K562 (cell line): ENCODE data around the gene CNTROB. TPM values are rescaled to one million over a fixed set of nuclear protein-coding genes. Genes with fewer than 3 reads are reported as not detected.

Source experiments
- CBX2 ChIP-seq: fragments of 200-600 bp; sonication (generic); IDR thresholded peaks from one replicate; pipeline ENCODE4 v1.6.1; 2012; ENCODE audit warnings: mild to moderate bottlenecking, low read length, inconsistent platforms; ENCODE audit not compliant: insufficient read depth, poor library complexity, severe bottlenecking
- JUND ChIP-seq, 2 experiments: IDR thresholded peaks; 2 replicates in 1 of 2; 3 replicates in 1 of 2; pipeline ENCODE4 v1.6.1; 2011; ENCODE audit warnings: borderline replicate concordance in 2 of 2, low read depth in 2 of 2, low read length in 2 of 2, improper control_type of control experiment in 1 of 2, missing biosample characterization in 1 of 2, missing genetic modification characterization in 1 of 2, missing genetic modification reagents in 1 of 2
- KDM4B ChIP-seq, 2 experiments: fragments of 450-650 bp in 1 of 2; sonication (generic) in 1 of 2; IDR thresholded peaks; 2 replicates each; pipeline ENCODE4 v1.6.1; 2016 to 2017; ENCODE audit warnings: borderline replicate concordance in 2 of 2, antibody characterized with exemption in 1 of 2, low read depth in 1 of 2, mild to moderate bottlenecking in 1 of 2
- NR1H2 ChIP-seq: sonication (generic); formaldehyde crosslinking; IDR thresholded peaks from 2 replicates; pipeline ENCODE4 v1.4.0; 2020; ENCODE audit warnings: mild to moderate bottlenecking, missing genetic modification reagents
- RFX5 ChIP-seq: IDR thresholded peaks from 2 replicates; pipeline ENCODE4 v1.6.1; 2011; ENCODE audit warnings: low read depth, mild to moderate bottlenecking, improper control_type of control experiment, low read length
- ZNF165 ChIP-seq: fragments of 250-450 bp; sonication (Bioruptor Pico); IDR thresholded peaks from 2 replicates; pipeline ENCODE4 v1.4.0; 2020; ENCODE audit warnings: borderline replicate concordance
- polyA plus RNA-seq, 8 experiments: library from polyadenylated mRNA; depleted of rRNA in 4 of 8; stranded (reverse) in 5 of 8; unstranded in 3 of 8; fragments of >200 nt; fragmentation: Nextera tagmentation in 2 of 8; fragmentation: Illumina TruSeq in 1 of 8; extraction: Ambion mirVana in 2 of 8; extraction: Trizol in 1 of 8; gene quantifications; 2 replicates each; pipeline versions ENCODE4 v1.2.1 to v1.2.3, GENCODE V29; 2011 to 2014; ENCODE audit warnings: inconsistent platforms in 1 of 8, missing spikeins in 1 of 8
- total RNA-seq, 7 experiments: library from RNA; depleted of rRNA in 6 of 7; stranded (reverse); fragments of >200 nt in 6 of 7; fragmentation: Illumina TruSeq in 2 of 7; extraction: Trizol in 2 of 7; gene quantifications; 2 replicates each; pipeline versions ENCODE4 v1.2.1 to v1.2.3, GENCODE V29; 2011 to 2021; ENCODE audit warnings: low replicate concordance in 1 of 7
- TF ChIP-seq, protein P1 (sequence below): fragments of 450-650 bp; IDR thresholded peaks from 2 replicates; pipeline ENCODE4 v1.6.1; 2016; ENCODE audit warnings: low read depth

CNTROB gene
- total and polyA plus RNA-seq, 9 of the 15 experiments (the other 6 are each of a cell fraction or from before 2014, with no cell fraction given) = 1.9 to 33.3 (median 23.0) TPM

DNA sequence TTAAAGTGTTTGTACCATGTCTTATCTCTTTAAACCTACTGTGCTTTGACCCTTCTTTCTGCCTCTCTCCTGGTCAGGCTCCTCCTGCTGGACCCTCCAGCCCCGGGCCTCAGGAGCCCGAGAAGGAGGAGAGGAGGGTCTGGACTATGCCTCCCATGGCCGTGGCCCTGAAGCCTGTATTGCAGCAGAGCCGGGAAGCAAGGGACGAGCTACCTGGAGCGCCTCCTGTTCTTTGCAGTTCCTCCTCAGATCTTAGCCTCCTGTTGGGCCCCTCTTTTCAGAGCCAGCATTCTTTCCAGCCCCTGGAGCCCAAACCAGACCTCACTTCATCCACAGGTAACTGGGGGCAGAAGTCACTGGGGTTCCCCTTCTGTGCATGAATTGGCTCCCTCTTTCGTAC is 13.6 kb downstream of the CNTROB start (continued):
- TF ChIP-seq RFX5 (no peak), KDM4B (IDR thresholded peaks at IDR 0.05; ENCODE audit: borderline replicate concordance in 2 of 2, low read depth in 1 of 2) (no peak), ZNF165 (CRISPR knock-in tag) (no peak), CBX2 (no peak), NR1H2 (CRISPR knock-in tag) (no peak), JUND (IDR thresholded peaks at IDR 0.05; ENCODE audit: borderline replicate concordance, low read depth, low read length) (no peak), JUND (tag; IDR thresholded peaks at IDR 0.05; ENCODE audit: borderline replicate concordance, low read depth, low read length) (no peak)
- TF ChIP-seq, protein P1, sequence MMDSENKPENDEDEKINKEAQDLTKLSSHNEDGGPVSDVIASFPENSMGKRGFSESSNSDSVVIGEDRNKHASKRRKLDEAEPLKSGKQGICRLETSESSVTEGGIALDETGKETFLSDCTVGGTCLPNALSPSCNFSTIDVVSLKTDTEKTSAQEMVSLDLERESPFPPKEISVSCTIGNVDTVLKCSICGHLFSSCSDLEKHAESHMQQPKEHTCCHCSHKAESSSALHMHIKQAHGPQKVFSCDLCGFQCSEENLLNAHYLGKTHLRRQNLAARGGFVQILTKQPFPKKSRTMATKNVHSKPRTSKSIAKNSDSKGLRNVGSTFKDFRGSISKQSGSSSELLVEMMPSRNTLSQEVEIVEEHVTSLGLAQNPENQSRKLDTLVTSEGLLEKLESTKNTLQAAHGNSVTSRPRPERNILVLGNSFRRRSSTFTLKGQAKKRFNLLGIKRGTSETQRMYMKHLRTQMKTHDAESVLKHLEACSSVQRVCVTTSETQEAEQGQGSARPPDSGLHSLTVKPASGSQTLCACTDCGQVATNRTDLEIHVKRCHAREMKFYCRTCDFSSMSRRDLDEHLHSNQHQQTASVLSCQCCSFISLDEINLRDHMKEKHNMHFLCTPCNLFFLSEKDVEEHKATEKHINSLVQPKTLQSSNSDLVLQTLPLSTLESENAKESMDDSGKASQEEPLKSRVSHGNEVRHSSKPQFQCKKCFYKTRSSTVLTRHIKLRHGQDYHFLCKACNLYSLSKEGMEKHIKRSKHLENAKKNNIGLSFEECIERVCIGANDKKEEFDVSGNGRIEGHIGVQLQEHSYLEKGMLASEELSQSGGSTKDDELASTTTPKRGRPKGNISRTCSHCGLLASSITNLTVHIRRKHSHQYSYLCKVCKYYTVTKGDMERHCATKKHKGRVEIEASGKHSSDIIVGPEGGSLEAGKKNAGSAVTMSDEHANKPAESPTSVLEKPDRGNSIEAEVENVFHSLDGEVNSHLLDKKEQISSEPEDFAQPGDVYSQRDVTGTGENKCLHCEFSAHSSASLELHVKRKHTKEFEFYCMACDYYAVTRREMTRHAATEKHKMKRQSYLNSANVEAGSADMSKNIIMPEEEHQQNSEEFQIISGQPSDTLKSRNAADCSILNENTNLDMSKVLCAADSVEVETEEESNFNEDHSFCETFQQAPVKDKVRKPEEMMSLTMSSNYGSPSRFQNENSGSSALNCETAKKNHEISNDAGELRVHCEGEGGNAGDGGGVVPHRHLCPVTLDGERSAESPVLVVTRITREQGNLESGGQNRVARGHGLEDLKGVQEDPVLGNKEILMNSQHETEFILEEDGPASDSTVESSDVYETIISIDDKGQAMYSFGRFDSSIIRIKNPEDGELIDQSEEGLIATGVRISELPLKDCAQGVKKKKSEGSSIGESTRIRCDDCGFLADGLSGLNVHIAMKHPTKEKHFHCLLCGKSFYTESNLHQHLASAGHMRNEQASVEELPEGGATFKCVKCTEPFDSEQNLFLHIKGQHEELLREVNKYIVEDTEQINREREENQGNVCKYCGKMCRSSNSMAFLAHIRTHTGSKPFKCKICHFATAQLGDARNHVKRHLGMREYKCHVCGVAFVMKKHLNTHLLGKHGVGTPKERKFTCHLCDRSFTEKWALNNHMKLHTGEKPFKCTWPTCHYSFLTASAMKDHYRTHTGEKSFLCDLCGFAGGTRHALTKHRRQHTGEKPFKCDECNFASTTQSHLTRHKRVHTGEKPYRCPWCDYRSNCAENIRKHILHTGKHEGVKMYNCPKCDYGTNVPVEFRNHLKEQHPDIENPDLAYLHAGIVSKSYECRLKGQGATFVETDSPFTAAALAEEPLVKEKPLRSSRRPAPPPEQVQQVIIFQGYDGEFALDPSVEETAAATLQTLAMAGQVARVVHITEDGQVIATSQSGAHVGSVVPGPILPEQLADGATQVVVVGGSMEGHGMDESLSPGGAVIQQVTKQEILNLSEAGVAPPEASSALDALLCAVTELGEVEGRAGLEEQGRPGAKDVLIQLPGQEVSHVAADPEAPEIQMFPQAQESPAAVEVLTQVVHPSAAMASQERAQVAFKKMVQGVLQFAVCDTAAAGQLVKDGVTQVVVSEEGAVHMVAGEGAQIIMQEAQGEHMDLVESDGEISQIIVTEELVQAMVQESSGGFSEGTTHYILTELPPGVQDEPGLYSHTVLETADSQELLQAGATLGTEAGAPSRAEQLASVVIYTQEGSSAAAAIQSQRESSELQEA = no peak
